GM21381 (cell line): ENCODE measurements around the gene TRIM52.
"Not testable (repeated sequence)": the region's sequence is repeated elsewhere in the genome, so short reads cannot be mapped to it uniquely, and the experiment has no call there.

ENCODE experiments used
- ATAC-seq: cut with Tn5 transposase; IDR thresholded peaks from one replicate; pipeline ENCODE4 v1.9.1; 2021; ENCODE audit warnings: mild to moderate bottlenecking, moderate library complexity; ENCODE audit not compliant: unreplicated experiment

TRIM52 gene

GRCh38 chr5:181260720-181261319 is at the start of gene TRIM52:
TRIM52 (minus strand) TSS chr5:181261143; CDS start chr5:181260813, 330 bp downstream.
- ATAC-seq = peak; percentile 81

GRCh38 chr5:181287331-181287730 is 26.4 kb upstream of the TRIM52 start:
- peak; percentile 68 for ATAC-seq

- ATAC-seq = not testable (repeated sequence)
Measured at GRCh38 chr5:181285962-181286705, 25.2 kb upstream of the TRIM52 start.

GRCh38 chr5:181283841-181284755 is 23.2 kb upstream of the TRIM52 start:
- ATAC-seq = not testable (repeated sequence)

- no peak for ATAC-seq
Measured at GRCh38 chr5:181283347-181283746, 22.4 kb upstream of the TRIM52 start.

DNA sequence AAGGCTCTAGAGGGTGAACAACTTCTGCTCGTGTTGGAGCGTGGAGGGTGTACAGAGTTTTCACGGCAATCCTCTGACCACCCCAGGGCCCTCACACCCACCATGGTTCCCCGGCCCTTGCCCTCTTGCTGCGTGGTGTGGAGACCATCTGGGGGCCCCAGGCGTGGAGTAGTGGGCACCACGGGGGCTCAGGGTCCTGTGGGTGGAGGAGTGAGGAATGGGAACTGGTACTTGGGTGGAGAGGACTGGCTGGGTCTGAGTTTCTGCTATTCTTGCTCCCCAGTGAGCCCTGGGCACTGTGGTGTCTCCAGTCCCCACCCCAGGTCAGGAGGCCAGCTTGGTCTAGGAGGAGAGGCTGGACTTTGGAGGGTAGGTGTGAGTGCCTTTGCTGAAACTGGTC is 21.9 kb upstream of the TRIM52 start:
- no peak for ATAC-seq

DNA sequence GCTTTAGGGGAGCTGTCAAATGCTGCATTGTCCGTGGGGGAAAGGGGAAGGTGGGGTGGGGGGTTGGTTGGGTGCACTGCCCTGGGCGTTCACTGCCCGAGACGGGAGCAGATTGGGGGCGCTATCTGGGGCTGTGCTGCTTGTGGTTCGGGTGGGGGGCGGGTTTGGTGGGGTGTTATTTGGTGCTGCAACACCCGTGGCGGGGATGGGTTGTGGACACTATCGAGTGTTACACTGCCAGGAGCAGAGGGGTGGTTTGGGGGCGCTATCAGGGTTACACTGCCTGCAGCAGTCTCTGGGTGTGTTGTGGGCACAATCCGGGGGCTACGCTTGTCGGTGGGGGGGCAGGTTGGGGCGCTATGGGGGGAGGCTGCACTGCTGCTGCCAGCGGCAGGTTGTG is 21.5 kb upstream of the TRIM52 start:
- not testable (repeated sequence) for ATAC-seq

GRCh38 chr5:181281984-181282316 is 21.0 kb upstream of the TRIM52 start:
- ATAC-seq = no peak

DNA sequence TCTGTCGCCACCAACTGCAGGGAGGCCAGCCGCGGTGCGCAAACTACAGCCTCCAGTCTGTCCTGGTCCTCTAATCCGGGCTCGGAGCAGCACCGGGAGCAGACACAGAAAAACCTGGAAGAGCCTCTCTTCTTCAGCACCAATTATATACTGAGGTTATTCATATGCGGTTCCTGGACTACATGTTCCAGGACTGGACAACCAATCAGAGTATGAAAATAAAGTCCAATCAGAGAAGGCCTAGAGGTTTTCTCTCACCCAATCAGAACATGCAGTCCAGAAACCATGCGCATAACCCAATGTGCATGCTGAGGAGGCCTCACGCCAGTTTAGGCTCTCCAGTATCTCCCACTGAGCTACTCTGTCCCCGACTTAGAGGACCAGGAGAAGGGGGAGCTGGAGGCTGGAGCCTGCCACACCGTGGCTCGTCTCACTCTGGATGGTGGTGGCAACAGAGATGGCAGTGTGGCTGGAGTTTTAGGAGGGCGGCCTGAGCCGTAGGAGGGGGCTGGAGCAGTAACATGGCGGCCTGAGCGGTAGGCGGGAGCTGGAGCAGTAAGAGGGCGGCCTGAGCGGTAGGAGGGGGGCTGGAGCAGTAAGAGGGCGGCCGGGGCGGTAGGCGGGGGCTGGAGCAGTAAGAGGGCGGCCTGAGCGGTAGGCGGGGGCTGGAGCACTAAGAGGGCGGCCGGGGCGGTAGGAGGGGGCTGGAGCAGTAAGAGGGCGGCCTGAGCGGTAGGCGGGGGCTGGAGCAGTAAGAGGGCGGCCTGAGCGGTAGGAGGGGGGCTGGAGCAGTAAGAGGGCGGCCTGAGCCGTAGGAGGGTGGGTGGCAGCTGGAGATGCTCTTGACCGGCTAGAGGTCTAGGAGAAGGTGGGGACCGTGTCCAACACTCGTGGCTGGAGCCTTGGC is 20.4 kb upstream of the TRIM52 start:
- no peak for ATAC-seq

DNA sequence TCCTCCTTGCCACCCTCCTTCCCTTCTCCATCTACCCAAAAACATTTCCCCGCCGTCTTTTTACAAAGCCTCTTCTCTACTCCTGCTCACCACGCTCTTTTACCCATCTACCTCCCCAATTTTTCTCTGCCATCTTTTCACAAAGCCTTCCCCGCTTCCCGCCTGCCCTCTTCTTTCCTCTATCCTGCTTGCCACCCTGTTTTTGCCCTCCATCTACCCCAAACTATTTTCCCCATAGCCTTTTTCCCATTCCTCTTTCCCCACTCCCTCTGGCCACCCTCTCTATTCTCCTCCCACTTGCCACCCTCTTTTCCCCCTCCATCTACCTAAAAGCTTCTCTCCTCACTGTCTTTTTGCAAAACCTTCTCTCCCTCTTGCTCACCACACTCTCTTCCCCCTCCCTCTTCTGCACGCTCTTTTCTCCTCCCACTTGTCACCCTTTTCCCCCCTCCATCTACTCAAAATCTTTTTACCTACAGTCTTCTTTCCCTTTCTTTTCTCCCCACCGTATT is 19.4 kb upstream of the TRIM52 start:
- no peak for ATAC-seq

GRCh38 chr5:181273433-181273744 is 12.4 kb upstream of the TRIM52 start:
- not testable (repeated sequence) for ATAC-seq

GRCh38 chr5:181271081-181271480 is 10.1 kb upstream of the TRIM52 start:
- ATAC-seq = no peak

DNA sequence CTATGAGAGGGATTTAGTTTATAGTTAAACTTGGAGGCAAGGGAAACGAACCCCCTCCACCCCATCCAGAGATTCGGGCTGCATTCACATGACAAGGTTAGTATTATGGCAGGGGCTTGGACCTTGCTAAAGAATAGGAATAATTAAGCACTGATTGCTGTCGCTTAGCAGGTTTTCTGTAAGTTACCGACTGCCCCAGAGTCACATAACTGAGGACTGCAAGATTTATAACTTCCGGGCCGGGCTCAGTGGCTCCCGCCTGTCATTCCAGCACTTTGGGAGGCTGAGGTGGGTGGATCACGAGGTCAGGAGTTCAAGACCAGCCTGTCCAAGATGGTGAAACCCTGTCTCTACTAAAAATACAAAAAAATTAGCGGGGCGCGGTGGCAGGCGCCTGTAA is 7.0 kb upstream of the TRIM52 start:
- not testable (repeated sequence) for ATAC-seq

GRCh38 chr5:181267291-181267904 is 6.5 kb upstream of the TRIM52 start:
- ATAC-seq = not testable (repeated sequence)

GRCh38 chr5:181265092-181265671 is 4.2 kb upstream of the TRIM52 start:
- ATAC-seq = no peak

DNA sequence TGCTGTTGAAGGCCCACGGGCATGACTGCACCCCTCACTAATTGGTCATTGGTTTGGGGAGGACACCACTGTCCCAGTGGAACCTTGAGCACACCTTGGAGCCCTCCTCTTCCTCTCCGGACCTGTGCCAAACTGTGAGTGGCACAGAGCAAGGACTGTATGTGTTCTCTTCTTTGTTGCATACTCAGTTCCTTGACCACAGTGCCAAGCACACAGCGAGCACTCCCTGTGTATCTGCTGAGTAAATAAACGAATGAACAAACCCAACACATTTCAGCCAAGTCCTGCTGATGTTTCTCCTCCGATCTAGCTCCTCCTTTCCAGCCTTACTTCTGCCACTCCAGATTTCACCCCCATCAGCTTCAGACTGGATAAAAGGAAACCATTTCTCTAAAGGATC is 2.7 kb upstream of the TRIM52 start:
- no peak for ATAC-seq

- peak; percentile 57 for ATAC-seq
Measured at GRCh38 chr5:181261320-181262049, 542 bp upstream of the TRIM52 start.

GRCh38 chr5:181259974-181260719 is 796 bp downstream of the TRIM52 start:
- no peak for ATAC-seq
